Measurements from ENCODE around the gene KIAA1217. TPM values are rescaled to one million over a fixed set of nuclear protein-coding genes. Genes with fewer than 3 reads are reported as not detected.
A peak's percentile ranks its signal among the peaks of the same experiment; 100 is the strongest.

KIAA1217 gene
- total and polyA plus RNA-seq, 12 donors: 6.9 to 49.5 (median 38.4) TPM

- DNase-seq (no peak), ATAC-seq (no peak)
- H3K27ac ChIP-seq: no peak overlapping the region
- TF ChIP-seq CTCF (IDR thresholded peaks at IDR 0.05): no peak
- intact Hi-C loops (cut with DNase I): no loop called here
- H3K27me3 ChIP-seq: no peaks in the 10 kb centered on the region
- H3K36me3 ChIP-seq: peaks cover 0 to 3% (median 0%) of the 10 kb centered on the region in 9 donors
- H3K9me3 ChIP-seq: no peaks in the 10 kb centered on the region
- H3K4me3 ChIP-seq: no peak overlapping the region
- peaks cover 0 to 51% (median 13%) of the 10 kb centered on the region in 9 donors for H3K4me1 ChIP-seq
- WGBS, 2 donors: 48 to 58% methylated on average over 1 of the region's 1 CpG
Measured at GRCh38 chr10:24247841-24248240, 38.9 kb downstream of the KIAA1217 start.

- Histone ChIP-seq H3K9me3 (no peaks in the 10 kb centered on the region), H3K4me1 (peaks cover 0 to 54% (median 22%) of the 10 kb centered on the region in 9 donors), H3K27me3 (no peaks in the 10 kb centered on the region), H3K36me3 (peaks cover 0 to 3% (median 0%) of the 10 kb centered on the region in 9 donors), H3K4me3 (no peak overlapping the region), H3K27ac (no peak overlapping the region)
- DNase-seq (no peak), ATAC-seq (peak in 2 of 8 donors; percentile 19 to 25)
- intact Hi-C loops (cut with DNase I): loop anchor here in 1 of 10 donors (5.0 kb wide), 1 partner anchor 33 kb away; no protein-coding TSS in a partner anchor
- TF ChIP-seq CTCF (IDR thresholded peaks at IDR 0.05): no peak
- 68 to 70% methylated on average over 9 of the region's 9 CpGs for WGBS, 2 donors
Measured at GRCh38 chr10:24249829-24250415, 41.0 kb downstream of the KIAA1217 start.

GRCh38 chr10:24251547-24251946 lies 42.6 kb downstream of the KIAA1217 start:
- no peak overlapping the region for H3K4me3 ChIP-seq
- intact Hi-C loops (cut with DNase I): loop anchor here in 1 of 10 donors (5.0 kb wide), 1 partner anchor 34 kb away; no protein-coding TSS in a partner anchor
- H3K4me1 ChIP-seq: peaks cover 7 to 64% (median 36%) of the 10 kb centered on the region in 9 donors
- H3K27me3 ChIP-seq: no peaks in the 10 kb centered on the region
- ATAC-seq (peak in 5 of 8 donors; percentile 41 to 70 (median 54)), DNase-seq (no peak)
- H3K27ac ChIP-seq: no peak overlapping the region
- 50 to 75% methylated on average over 2 of the region's 2 CpGs for WGBS, 2 donors
- H3K36me3 ChIP-seq: no peaks in the 10 kb centered on the region
- no peak for TF ChIP-seq CTCF (IDR thresholded peaks at IDR 0.05)
- no peaks in the 10 kb centered on the region for H3K9me3 ChIP-seq

GRCh38 chr10:24254180-24254579 lies 45.2 kb downstream of the KIAA1217 start:
- no peak overlapping the region for H3K27ac ChIP-seq
- TF ChIP-seq CTCF (IDR thresholded peaks at IDR 0.05): no peak
- peaks cover 9 to 80% (median 40%) of the 10 kb centered on the region in 9 donors for H3K4me1 ChIP-seq
- 65 to 72% methylated on average over 3 of the region's 3 CpGs for WGBS, 2 donors
- no peaks in the 10 kb centered on the region for H3K9me3 ChIP-seq
- no peak overlapping the region for H3K4me3 ChIP-seq
- no peak for DNase-seq
- peak in 1 of 8 donors; percentile 46 for ATAC-seq
- H3K36me3 ChIP-seq: no peaks in the 10 kb centered on the region
- intact Hi-C loops (cut with DNase I): loop anchor here in 1 of 10 donors (5.0 kb wide), 1 partner anchor 37 kb away; no protein-coding TSS in a partner anchor
- H3K27me3 ChIP-seq: no peaks in the 10 kb centered on the region

Data from heart right ventricle (tissue), 16 donors.